ENCODE results near the gene AGBL1. TPM values are rescaled to one million over a fixed set of nuclear protein-coding genes. Genes with fewer than 3 reads are reported as not detected.

Gene AGBL1
- total and polyA plus RNA-seq, 2 donors (not counting 3 experiments of a cell fraction or from before 2014, with no cell fraction given), result not detected

GRCh38 chr15:86833595-86833994 lies 753.9 kb downstream of the AGBL1 start:
- intact Hi-C loops (cut with micrococcal nuclease) (no loop called here), dilution Hi-C loops (cut with MboI; ENCODE audit: extremely low pct_ligation_motif_present, low sequenced_read_pairs) (no loop called here)
- no peak overlapping the region for H2AFZ ChIP-seq (ENCODE audit: low read depth, low read length)

More at GRCh38 chr15:86833595-86833994, 753.9 kb downstream of the AGBL1 start:
- DNase-seq (ENCODE audit: low read depth, low spot score), result no peak
- Histone ChIP-seq H3K9me1 (replicated peaks; ENCODE audit: control insufficient read depth, extremely low read depth, insufficient read depth, low read length) (no peaks in the 10 kb centered on the region), H3K9ac (replicated peaks; ENCODE audit: extremely low read depth, insufficient read depth, low read length) (no peak overlapping the region), H3K9me3 (replicated peaks; ENCODE audit: control insufficient read depth, insufficient read depth, low read length) (peaks cover 1% of the 10 kb centered on the region), H3K36me3 (ENCODE audit: control insufficient read depth in 2 of 2, extremely low read depth in 1 of 2, insufficient read depth in 2 of 2, low read length in 2 of 2) (no peaks in the 10 kb centered on the region), H3K27ac (ENCODE audit: insufficient read depth, low read depth, low read length) (no peak overlapping the region), H3K4me2 (ENCODE audit: insufficient read depth, low read length) (no peak overlapping the region), H4K20me1 (replicated peaks; ENCODE audit: control insufficient read depth, extremely low read depth, insufficient read depth, low read length) (no peaks in the 10 kb centered on the region), H3K79me2 (ENCODE audit: control insufficient read depth, insufficient read depth, low read length) (no peaks in the 10 kb centered on the region), H3K4me3 (replicated peaks in 1 of 3; ENCODE audit: insufficient read depth in 1 of 3, low read depth in 1 of 3, low read length in 3 of 3) (no peak overlapping the region), H3K4me1 (ENCODE audit: control insufficient read depth, extremely low read depth, insufficient read depth, low read length) (no peaks in the 10 kb centered on the region), H3K27me3 (ENCODE audit: control insufficient read depth in 2 of 2, insufficient read depth in 2 of 2, low read length in 2 of 2) (no peaks in the 10 kb centered on the region)
- ChIA-PET POLR2A (no interaction called here), CTCF (no interaction called here)
- BruUV-seq (replicated peaks), result no TSS peak
- FAIRE-seq, result no peak
- TF ChIP-seq POLR2A (IDR thresholded peaks at IDR 0.05; ENCODE audit: low read depth, low read length) (no peak), JUN (IDR thresholded peaks at IDR 0.05; ENCODE audit: borderline replicate concordance, insufficient read depth, insufficient read length, low read depth) (no peak), GATA2 (IDR thresholded peaks at IDR 0.05; ENCODE audit: insufficient read depth, insufficient read length, low read depth, low read length) (no peak), MAX (IDR thresholded peaks at IDR 0.05; ENCODE audit: insufficient read depth, insufficient read length) (no peak), EZH2 (IDR thresholded peaks at IDR 0.05; ENCODE audit: borderline replicate concordance, low read depth, low read length, severe bottlenecking) (no peak), CTCF (IDR thresholded peaks at IDR 0.05; ENCODE audit: extremely low read depth in 1 of 2, insufficient read depth in 1 of 2, low read depth in 1 of 2, low read length in 2 of 2) (no peak), FOS (IDR thresholded peaks at IDR 0.05; ENCODE audit: borderline replicate concordance, insufficient read depth, low read length) (no peak), POLR2AphosphoS5 (IDR thresholded peaks at IDR 0.05; ENCODE audit: insufficient read depth, low read depth, low read length) (no peak), MYC (IDR thresholded peaks at IDR 0.05; ENCODE audit: low read depth, low read length) (no peak)

All from endothelial cell of umbilical vein (primary cell).